Brain microvascular endothelial cell (primary cell): ENCODE measurements around the gene EFCAB11.
A peak's percentile ranks its signal among the peaks of the same experiment; 100 is the strongest.

Experiments used
- DNase-seq: peaks from one replicate; pipeline ENCODE4 v3.0.0-alpha.2; 2020
- H3K27ac ChIP-seq: fragments of 250-450 bp; sonication (Bioruptor Pico); 2 replicates; pipeline ENCODE4 v1.5.1; 2020; ENCODE audit warnings: mild to moderate bottlenecking, moderate library complexity
- H3K27me3 ChIP-seq: fragments of 250-450 bp; sonication (Bioruptor Pico); replicated peaks from 2 replicates; pipeline ENCODE4 v1.5.1; 2020; ENCODE audit warnings: mild to moderate bottlenecking
- H3K36me3 ChIP-seq: fragments of 250-450 bp; sonication (Bioruptor Pico); replicated peaks from 2 replicates; pipeline ENCODE4 v1.5.1; 2020; ENCODE audit warnings: mild to moderate bottlenecking
- H3K4me3 ChIP-seq: 2 replicates; pipeline ENCODE4 v1.5.1; 2011; ENCODE audit warnings: low read depth, mild to moderate bottlenecking, control low read depth, low read length, moderate library complexity
- CTCF ChIP-seq: IDR thresholded peaks from 2 replicates; pipeline ENCODE4 v1.5.1; 2011; ENCODE audit warnings: low read depth, mild to moderate bottlenecking, moderate library complexity, low read length, control low read depth, inconsistent platforms; ENCODE audit errors: missing control alignments
- in situ Hi-C: cut with HindIII; loops from 2 replicates; pipeline ENCODE4 v1.10.0; 2017; ENCODE audit warnings: low sequenced_read_pairs, low pct_ligation_motif_present

EFCAB11 gene

GRCh38 chr14:89954070-89955021 is at the start of gene EFCAB11:
Gene EFCAB11, minus strand, starts transcription at chr14:89954730. Its CDS starts 70 bp downstream, at chr14:89954660.
- Histone ChIP-seq H3K4me3 (peak within 1 kb of the TSS; percentile 84), H3K27ac (peak within 1 kb of the TSS; percentile 94), H3K27me3 (no peaks in the 10 kb centered on the region), H3K36me3 (peaks cover 6% of the 10 kb centered on the region)
- in situ Hi-C loops, result no loop called here
- TF ChIP-seq CTCF, result peak; percentile 24
- peak; percentile 98 for DNase-seq

- no peak for TF ChIP-seq CTCF
- DNase-seq, result no peak
- no peaks in the 10 kb centered on the region for H3K27me3 ChIP-seq
- in situ Hi-C loops, result no loop called here
- no peak overlapping the region for H3K27ac ChIP-seq
- H3K36me3 ChIP-seq, result peaks cover 5% of the 10 kb centered on the region
- no peak overlapping the region for H3K4me3 ChIP-seq
These were observed 49.2 kb upstream of the EFCAB11 start for GRCh38 chr14:90003526-90004307.

GRCh38 chr14:90000935-90001334 is 46.4 kb upstream of the EFCAB11 start:
- H3K27me3 ChIP-seq, result no peaks in the 10 kb centered on the region
- H3K36me3 ChIP-seq, result peaks cover 15% of the 10 kb centered on the region
- in situ Hi-C loops, result no loop called here
- H3K4me3 ChIP-seq, result no peak overlapping the region
- DNase-seq, result no peak
- H3K27ac ChIP-seq, result no peak overlapping the region
- TF ChIP-seq CTCF, result no peak

- Histone ChIP-seq H3K27ac (no peak overlapping the region), H3K27me3 (no peaks in the 10 kb centered on the region), H3K36me3 (peaks cover 37% of the 10 kb centered on the region), H3K4me3 (no peak overlapping the region)
- no peak for TF ChIP-seq CTCF
- in situ Hi-C loops, result no loop called here
- DNase-seq, result no peak
These were observed 42.4 kb upstream of the EFCAB11 start for GRCh38 chr14:89996963-89997362.

GRCh38 chr14:89992273-89992672 is 37.7 kb upstream of the EFCAB11 start:
- Histone ChIP-seq H3K27ac (no peak overlapping the region), H3K36me3 (peaks cover 38% of the 10 kb centered on the region), H3K4me3 (no peak overlapping the region), H3K27me3 (no peaks in the 10 kb centered on the region)
- no peak for DNase-seq
- in situ Hi-C loops, result no loop called here
- TF ChIP-seq CTCF, result no peak
